HG03439 (cell line): ENCODE measurements around the gene CNTNAP5.

Experiments
- ATAC-seq: cut with Tn5 transposase; IDR thresholded peaks from one replicate; pipeline ENCODE4 v1.9.1; 2021; ENCODE audit warnings: mild to moderate bottlenecking, moderate library complexity; ENCODE audit not compliant: unreplicated experiment

CNTNAP5 gene

DNA sequence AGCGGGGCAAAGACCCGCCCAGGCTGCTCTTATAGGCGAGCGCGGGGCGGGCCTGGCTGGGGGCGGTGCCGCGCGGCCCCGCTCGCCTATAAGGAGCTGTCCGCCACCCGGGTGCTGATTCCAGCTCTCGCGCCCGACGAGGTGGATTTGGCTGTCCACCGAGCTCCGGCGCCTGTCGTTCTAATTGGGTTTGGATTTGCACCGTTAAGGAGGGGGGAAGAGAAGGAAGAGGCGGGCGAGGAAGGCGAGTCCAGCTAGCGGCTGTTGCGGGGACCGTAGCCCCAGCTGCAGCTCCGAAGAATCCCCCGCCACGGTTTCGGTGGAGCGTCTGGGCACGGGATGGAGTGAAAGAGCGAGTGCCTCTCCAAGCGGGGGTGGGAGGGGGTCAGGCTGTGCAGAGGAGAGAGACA, at the start of gene CNTNAP5:
Gene CNTNAP5, plus strand, starts transcription at position 117 of the 410 bp plus-strand sequence. CDS start 364 bp downstream, outside the sequence.
- ATAC-seq = no peak

GRCh38 chr2:123976054-123976648, 48.9 kb upstream of the CNTNAP5 start:
- ATAC-seq = no peak

- ATAC-seq = peak; percentile 77
Observed at GRCh38 chr2:123993728-123994323, 31.3 kb upstream of the CNTNAP5 start.

DNA sequence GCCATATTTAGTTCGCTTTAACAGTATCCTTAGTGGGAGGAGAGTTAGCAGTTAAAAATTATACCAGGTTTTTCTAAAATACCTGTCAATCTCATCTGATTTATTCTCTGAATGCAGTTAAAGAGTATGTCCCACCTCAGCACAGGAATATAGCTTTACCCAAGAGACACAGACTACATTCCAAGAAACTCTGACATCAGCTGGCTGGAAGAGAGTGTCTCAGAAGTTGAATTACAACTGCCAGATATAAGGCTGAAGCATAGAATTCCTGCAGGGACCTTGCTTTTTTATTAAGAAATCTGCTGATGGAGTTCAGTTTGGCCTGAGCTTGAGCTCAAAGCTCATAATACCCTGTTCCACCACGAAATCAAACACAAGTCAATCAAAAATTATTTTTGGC, 25.4 kb upstream of the CNTNAP5 start:
- ATAC-seq = no peak

GRCh38 chr2:124001696-124002430, 23.2 kb upstream of the CNTNAP5 start:
- ATAC-seq = no peak

- no peak for ATAC-seq
Observed at GRCh38 chr2:124018890-124019289, 6.2 kb upstream of the CNTNAP5 start.

- ATAC-seq = no peak
Observed at GRCh38 chr2:124024561-124025170, 421 bp upstream of the CNTNAP5 start.

DNA sequence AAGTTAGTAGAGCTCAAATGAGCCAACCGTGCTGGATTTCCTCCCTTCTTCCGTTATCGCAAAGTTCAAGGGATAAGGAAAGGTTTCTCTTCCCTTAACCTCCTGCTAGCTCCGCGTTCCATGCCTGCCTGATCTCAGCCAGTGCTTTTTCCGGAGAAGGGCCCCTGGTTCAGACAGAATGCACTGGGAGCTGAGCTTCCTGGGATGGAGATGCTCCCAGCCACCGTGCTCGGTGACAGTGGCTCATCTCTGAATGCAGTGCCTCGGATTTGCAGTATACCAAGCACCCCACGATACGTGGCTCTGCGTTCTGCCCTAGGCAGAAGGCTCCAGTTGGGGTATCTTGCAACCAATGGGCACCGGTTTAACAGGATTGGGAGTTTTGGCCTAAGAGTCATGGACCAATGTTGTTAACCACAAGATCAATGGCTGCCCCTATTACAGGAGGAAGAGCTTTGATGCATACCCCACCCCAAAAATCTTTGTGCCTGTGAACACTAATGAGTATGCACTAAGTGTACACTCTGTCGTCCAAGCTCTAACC, 876 bp downstream of the CNTNAP5 start:
- no peak for ATAC-seq

DNA sequence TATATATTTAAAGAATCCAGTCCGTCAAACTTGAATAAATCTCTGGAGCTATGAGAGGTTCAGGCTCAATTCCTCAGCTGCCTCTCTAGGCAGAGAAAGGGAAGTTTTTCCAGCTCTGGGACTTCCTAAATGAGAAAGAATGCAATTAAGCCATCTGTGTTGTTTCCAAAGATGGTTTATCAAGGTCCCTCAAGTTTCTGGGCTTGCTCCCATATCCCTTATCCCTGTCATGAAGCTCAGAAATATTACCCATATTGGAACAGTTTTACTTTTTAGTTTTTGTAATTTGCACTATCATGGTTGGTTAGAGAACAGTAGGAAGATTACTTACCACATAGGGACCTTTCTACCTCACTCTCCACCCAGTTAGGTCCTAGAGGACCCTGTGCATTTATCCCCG, 1.4 kb downstream of the CNTNAP5 start:
- ATAC-seq = no peak

- peak; percentile 79 for ATAC-seq
Observed at GRCh38 chr2:124027182-124027581, 2.1 kb downstream of the CNTNAP5 start.

GRCh38 chr2:124032799-124033198, 7.7 kb downstream of the CNTNAP5 start:
- no peak for ATAC-seq

DNA sequence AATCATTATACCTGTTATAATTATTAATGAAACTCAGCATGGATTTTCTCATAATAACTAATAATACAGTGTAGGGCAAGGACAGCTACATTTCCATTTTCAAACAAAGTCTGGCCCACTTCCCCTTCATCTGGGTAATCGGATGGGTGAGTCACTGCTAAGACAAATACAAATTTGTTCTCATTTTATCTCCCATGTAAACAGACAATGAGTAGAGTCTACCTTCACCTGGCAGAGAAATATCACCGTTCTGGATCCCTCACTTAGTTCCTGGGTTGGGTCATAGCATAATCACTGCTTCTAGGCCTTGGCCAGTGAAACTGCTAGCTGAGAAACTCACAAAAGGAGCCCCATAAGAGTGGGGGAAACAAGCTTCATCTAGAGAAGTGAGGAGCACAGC, 9.2 kb downstream of the CNTNAP5 start:
- no peak for ATAC-seq

- ATAC-seq = no peak
Observed at GRCh38 chr2:124035001-124035400, 9.9 kb downstream of the CNTNAP5 start.

- no peak for ATAC-seq
Observed at GRCh38 chr2:124039032-124039431, 13.9 kb downstream of the CNTNAP5 start.

DNA sequence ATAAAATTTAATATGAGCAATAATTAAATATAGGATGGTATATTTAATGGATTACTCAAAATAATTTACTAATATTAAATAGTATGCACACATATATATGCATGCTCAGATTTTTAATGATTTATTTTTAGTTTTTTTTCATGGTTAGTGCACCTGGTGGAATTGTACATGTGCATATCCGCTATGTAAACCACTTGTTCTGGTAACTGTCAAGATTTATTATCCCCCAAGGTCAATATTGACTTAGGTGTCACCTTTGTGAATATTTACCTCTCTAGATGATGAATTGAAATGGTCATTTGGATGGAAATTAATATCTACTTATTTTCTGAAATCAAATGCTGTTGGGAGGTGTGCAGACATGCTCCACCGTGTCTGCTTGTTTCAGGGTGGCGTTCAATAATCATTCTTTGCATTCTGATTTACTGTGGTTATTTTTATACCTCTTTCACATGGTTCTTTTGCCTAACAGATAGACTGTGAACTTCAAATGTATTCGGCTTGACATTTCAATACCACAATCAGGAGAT, 14.7 kb downstream of the CNTNAP5 start:
- no peak for ATAC-seq

GRCh38 chr2:124045894-124046293, 20.8 kb downstream of the CNTNAP5 start:
- no peak for ATAC-seq

- ATAC-seq = no peak
Observed at GRCh38 chr2:124046332-124046731, 21.2 kb downstream of the CNTNAP5 start.

GRCh38 chr2:124048102-124048501, 23.0 kb downstream of the CNTNAP5 start:
- no peak for ATAC-seq

DNA sequence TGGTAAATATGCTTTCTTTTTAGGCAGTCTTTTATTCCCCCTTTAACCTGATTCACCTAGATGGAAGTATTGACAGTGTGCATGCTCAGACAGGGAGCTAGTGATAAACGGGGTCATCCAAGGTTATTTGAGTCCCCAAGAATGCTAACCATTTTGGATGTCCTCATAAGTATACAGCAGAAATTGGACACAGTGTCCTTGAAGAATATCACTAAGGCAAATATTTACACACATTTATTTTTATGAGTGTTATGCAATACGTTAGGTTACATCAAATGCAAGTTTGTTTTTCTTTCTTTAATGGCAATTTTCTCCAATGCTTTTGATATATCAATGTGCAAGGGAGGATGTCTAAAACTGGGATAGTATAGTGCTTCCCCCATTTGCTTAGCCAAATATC, 23.6 kb downstream of the CNTNAP5 start:
- ATAC-seq = no peak

GRCh38 chr2:124049136-124049535, 24.0 kb downstream of the CNTNAP5 start:
- no peak for ATAC-seq

GRCh38 chr2:124050833-124051497, 25.9 kb downstream of the CNTNAP5 start:
- no peak for ATAC-seq
